ENCODE measurements around the gene ADAMTS19. TPM values are rescaled to one million over a fixed set of nuclear protein-coding genes. Genes with fewer than 3 reads are reported as not detected.

The ADAMTS19 gene
- total RNA-seq (2022; extraction: Qiagen RNA extraction): not detected in 5 replicates

GRCh38 chr5:129459777-129460671 is at the start of gene ADAMTS19:
ADAMTS19 (plus strand) TSS chr5:129460298; CDS start chr5:129460392, 94 bp downstream.

GRCh38 chr5:129747572-129748407 is 287.7 kb downstream of the ADAMTS19 start, which contains the start of gene MINAR2:
MINAR2 (plus strand) TSS chr5:129748094; CDS start chr5:129748191, 97 bp downstream.

